Activated naive CD4-positive, alpha-beta T cell (primary cell): ENCODE data around the gene ZSCAN10.
"Not testable (repeated sequence)": the region's sequence is repeated elsewhere in the genome, so short reads cannot be mapped to it uniquely, and the experiment has no call there.

ENCODE experiments used
- DNase-seq, 4 experiments: peaks; one replicate each; lab custom pipeline; 2025; lab: John Stamatoyannopoulos, UW

ZSCAN10 gene

GRCh38 chr16:3098459-3099394 lies at the start of gene ZSCAN10:
Gene ZSCAN10 (minus strand): TSS chr16:3099294. CDS start chr16:3092937, 6,357 bp downstream.
- no peak for DNase-seq

- no peak for DNase-seq
Observed at GRCh38 chr16:3148256-3149192, 49.4 kb upstream of the ZSCAN10 start.

GRCh38 chr16:3147757-3148104 lies 48.6 kb upstream of the ZSCAN10 start:
- DNase-seq, result no peak

- no peak for DNase-seq
Observed at GRCh38 chr16:3147046-3147756, 48.1 kb upstream of the ZSCAN10 start.

- no peak for DNase-seq
Observed at GRCh38 chr16:3145660-3146059, 46.6 kb upstream of the ZSCAN10 start.

- DNase-seq, result no peak
Observed at GRCh38 chr16:3145151-3145550, 46.1 kb upstream of the ZSCAN10 start.

GRCh38 chr16:3144321-3144983 lies 45.4 kb upstream of the ZSCAN10 start:
- DNase-seq, result no peak

GRCh38 chr16:3143598-3144320 lies 44.7 kb upstream of the ZSCAN10 start:
- no peak for DNase-seq

GRCh38 chr16:3143189-3143588 lies 44.1 kb upstream of the ZSCAN10 start:
- DNase-seq, result no peak

GRCh38 chr16:3142770-3143169 lies 43.7 kb upstream of the ZSCAN10 start:
- DNase-seq, result no peak

GRCh38 chr16:3142327-3142726 lies 43.2 kb upstream of the ZSCAN10 start:
- no peak for DNase-seq

- DNase-seq, result no peak
Observed at GRCh38 chr16:3141781-3142311, 42.8 kb upstream of the ZSCAN10 start.

GRCh38 chr16:3140603-3141427 lies 41.7 kb upstream of the ZSCAN10 start:
- no peak for DNase-seq

- DNase-seq, result not testable (repeated sequence)
Observed at GRCh38 chr16:3139561-3139960, 40.5 kb upstream of the ZSCAN10 start.

- DNase-seq, result no peak
Observed at GRCh38 chr16:3138823-3139426, 39.8 kb upstream of the ZSCAN10 start.

GRCh38 chr16:3138342-3138741 lies 39.2 kb upstream of the ZSCAN10 start:
- no peak for DNase-seq

GRCh38 chr16:3137267-3137666 lies 38.2 kb upstream of the ZSCAN10 start:
- DNase-seq, result no peak

- DNase-seq, result no peak
Observed at GRCh38 chr16:3135126-3135715, 36.1 kb upstream of the ZSCAN10 start.
